Nephron (organoid): Measurements from ENCODE around the gene FANCG.

ENCODE experiments used
- H3K27ac Mint-ChIP-seq, 3 experiments: 2 replicates each; pipeline ENCODE4 v1.8.0; 2020; ENCODE audit warnings: mixed read lengths in 3 of 3, mild to moderate bottlenecking in 2 of 3, moderate library complexity in 1 of 3
- H3K27me3 Mint-ChIP-seq: 2 replicates; pipeline ENCODE4 v1.8.0; 2021; ENCODE audit warnings: low read depth, mild to moderate bottlenecking, moderate library complexity, mixed read lengths
- H3K36me3 Mint-ChIP-seq: 2 replicates; pipeline ENCODE4 v1.8.0; 2020; ENCODE audit warnings: low read depth, mixed read lengths
- H3K4me1 Mint-ChIP-seq: 2 replicates; pipeline ENCODE4 v1.8.0; 2020; ENCODE audit warnings: mixed read lengths
- H3K4me3 Mint-ChIP-seq, 3 experiments: 2 replicates each; pipeline ENCODE4 v1.8.0; 2020; ENCODE audit warnings: mild to moderate bottlenecking in 3 of 3, mixed read lengths in 3 of 3, moderate library complexity in 2 of 3
- H3K9me3 Mint-ChIP-seq: 2 replicates; pipeline ENCODE4 v1.8.0; 2020; ENCODE audit warnings: mixed read lengths
- CTCF ChIP-seq, 3 experiments: fragments of 200-600 bp; sonication (generic); IDR thresholded peaks; one replicate each; pipeline ENCODE4 v1.5.0; 2021; ENCODE audit warnings: antibody characterized with exemption in 3 of 3; ENCODE audit not compliant: unreplicated experiment in 3 of 3

FANCG gene

GRCh38 chr9:35104586-35104985, 24.8 kb upstream of the FANCG start:
- Mint-ChIP-seq H3K27ac (peak overlapping the region in 1 of 3 experiments; percentile 92), H3K4me3 (peak overlapping the region in 1 of 3 experiments; percentile 27), H3K36me3 (peaks cover 42% of the 10 kb centered on the region), H3K27me3 (no peaks in the 10 kb centered on the region), H3K9me3 (no peaks in the 10 kb centered on the region), H3K4me1 (peaks cover 27% of the 10 kb centered on the region)
- no peak for TF ChIP-seq CTCF (IDR thresholded peaks at IDR 0.05; ENCODE audit: unreplicated experiment in 3 of 3)

DNA sequence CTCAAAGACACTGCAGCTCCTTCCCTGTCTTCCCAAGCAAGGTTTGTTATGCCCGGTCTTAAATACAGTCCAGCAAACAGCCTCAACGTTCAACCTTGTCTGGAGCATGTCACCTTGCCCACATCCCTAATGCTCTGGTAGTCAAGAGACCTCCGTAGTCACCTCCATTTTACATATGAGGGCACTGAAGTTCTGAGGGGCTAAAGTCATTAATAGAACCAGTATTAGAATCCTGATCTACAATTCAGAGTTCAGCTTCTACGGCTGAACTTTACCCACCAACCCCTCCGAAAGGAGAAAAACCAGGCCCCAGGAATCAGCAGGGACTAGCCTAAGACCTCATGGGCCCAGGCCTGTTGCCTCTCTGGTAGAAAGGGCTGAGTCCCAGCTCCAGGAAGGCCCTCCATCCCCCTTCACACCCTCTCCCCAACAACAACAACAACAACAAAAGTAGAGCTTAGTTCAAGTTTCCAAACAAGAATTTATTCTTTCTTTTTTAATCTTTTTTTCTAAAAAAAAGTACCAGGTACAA, 24.0 kb upstream of the FANCG start:
- peaks cover 41% of the 10 kb centered on the region for H3K36me3 Mint-ChIP-seq
- H3K4me1 Mint-ChIP-seq, result peaks cover 25% of the 10 kb centered on the region
- H3K27ac Mint-ChIP-seq, result peak overlapping the region; percentile 77 to 92 (median 85)
- H3K27me3 Mint-ChIP-seq, result no peaks in the 10 kb centered on the region
- peak overlapping the region; percentile 86 to 90 (median 89) for H3K4me3 Mint-ChIP-seq
- no peak for TF ChIP-seq CTCF (IDR thresholded peaks at IDR 0.05; ENCODE audit: unreplicated experiment in 3 of 3)
- no peaks in the 10 kb centered on the region for H3K9me3 Mint-ChIP-seq

DNA sequence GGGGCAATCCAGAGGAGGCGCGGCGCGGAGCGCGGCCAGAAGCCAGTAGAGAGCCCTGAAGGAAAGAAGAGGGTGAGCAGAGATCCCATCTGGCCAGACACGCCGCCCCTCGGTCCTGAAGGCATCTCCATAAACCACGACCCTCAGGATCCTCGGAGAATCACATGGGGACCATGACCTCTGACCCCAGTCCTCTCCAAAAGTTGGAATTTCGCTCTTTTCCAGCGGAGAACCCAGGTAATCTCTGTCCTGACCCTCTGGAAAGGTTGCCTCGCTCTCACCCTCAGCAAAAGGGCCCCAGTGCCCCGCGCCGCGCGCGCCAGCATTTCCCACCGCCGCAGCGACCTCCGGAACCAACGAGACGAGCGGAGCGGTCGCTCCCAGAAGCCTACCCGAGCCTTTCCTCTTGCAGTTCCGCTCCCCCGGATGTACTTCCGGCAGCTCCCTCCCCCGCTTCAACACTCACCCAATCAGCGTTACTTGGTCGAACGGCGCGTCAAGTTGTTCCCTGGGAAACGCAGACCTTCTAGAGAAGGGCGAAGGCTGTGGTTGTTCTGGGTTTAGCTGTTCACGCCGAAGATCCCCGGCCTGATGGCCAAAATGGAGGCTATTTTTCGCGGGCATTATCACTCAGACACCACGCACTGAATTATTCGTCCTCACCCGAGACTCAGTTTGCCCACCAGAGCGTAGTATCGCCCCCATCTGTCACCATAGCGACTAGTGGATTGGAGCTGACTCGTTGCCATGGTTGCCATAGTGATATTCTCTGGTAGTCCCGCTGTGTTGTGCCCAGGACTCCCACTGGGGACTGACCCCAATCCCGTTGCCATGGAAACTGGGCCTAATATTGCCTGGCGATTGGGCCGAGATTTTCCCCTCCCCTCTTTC, 23.3 kb upstream of the FANCG start, which contains the start of gene STOML2:
Gene STOML2, minus strand, starts transcription at position 363 of the 891 bp plus-strand sequence. Its CDS starts 37 bp downstream, at position 326.
- TF ChIP-seq CTCF (IDR thresholded peaks at IDR 0.05; ENCODE audit: unreplicated experiment in 3 of 3), result no peak
- Mint-ChIP-seq H3K9me3 (no peaks in the 10 kb centered on the region), H3K27me3 (no peaks in the 10 kb centered on the region), H3K27ac (peak within 1 kb of the TSS; percentile 77 to 92 (median 85)), H3K4me3 (peak within 1 kb of the TSS; percentile 86 to 90 (median 89)), H3K36me3 (peaks cover 41% of the 10 kb centered on the region), H3K4me1 (peaks cover 25% of the 10 kb centered on the region)

GRCh38 chr9:35102465-35102768, 22.7 kb upstream of the FANCG start:
- no peak for TF ChIP-seq CTCF (IDR thresholded peaks at IDR 0.05; ENCODE audit: unreplicated experiment in 3 of 3)
- peaks cover 25% of the 10 kb centered on the region for H3K4me1 Mint-ChIP-seq
- H3K27me3 Mint-ChIP-seq, result no peaks in the 10 kb centered on the region
- H3K36me3 Mint-ChIP-seq, result peaks cover 41% of the 10 kb centered on the region
- peak overlapping the region; percentile 86 to 90 (median 89) for H3K4me3 Mint-ChIP-seq
- peak overlapping the region; percentile 77 to 92 (median 85) for H3K27ac Mint-ChIP-seq
- no peaks in the 10 kb centered on the region for H3K9me3 Mint-ChIP-seq

DNA sequence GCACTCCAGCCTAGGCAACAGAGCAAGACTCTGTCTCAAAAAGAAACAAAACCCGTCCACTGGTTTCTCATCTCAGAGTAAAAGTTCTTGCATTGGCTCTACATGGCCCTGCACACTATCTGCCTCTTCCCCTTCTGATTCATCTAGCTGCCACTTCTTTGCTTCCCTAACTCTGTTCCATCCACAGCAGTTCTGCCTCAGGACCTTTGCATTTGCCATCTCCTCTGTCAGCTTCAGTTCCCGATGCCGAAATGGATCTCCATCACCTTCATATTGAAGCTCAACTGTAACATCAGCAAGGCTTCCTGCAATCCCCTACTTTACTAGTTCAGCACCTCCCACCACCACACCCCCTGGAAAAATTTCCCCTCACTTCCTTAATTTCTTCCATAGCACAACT, 17.8 kb upstream of the FANCG start:
- Mint-ChIP-seq H3K9me3 (no peaks in the 10 kb centered on the region), H3K27me3 (no peaks in the 10 kb centered on the region), H3K4me1 (peaks cover 20% of the 10 kb centered on the region), H3K36me3 (peaks cover 30% of the 10 kb centered on the region), H3K27ac (peak overlapping the region in 2 of 3 experiments; percentile 2 to 19), H3K4me3 (peak overlapping the region; percentile 56 to 76 (median 75))
- TF ChIP-seq CTCF (IDR thresholded peaks at IDR 0.05; ENCODE audit: unreplicated experiment in 3 of 3), result no peak
